ENCODE results near the gene DLST. TPM values are rescaled to one million over a fixed set of nuclear protein-coding genes. Genes with fewer than 3 reads are reported as not detected.

DLST gene
- total RNA-seq, 2 experiments from 2014 or later = 110 to 113 TPM

GRCh38 chr14:74852922-74853530 lies 28.7 kb upstream of the DLST start:
- POLR2A ChIA-PET = interaction anchor here (1.2 kb wide), 1 partner anchor 42 kb away, joined by 3 read pairs; no protein-coding TSS in a partner anchor
- CTCF ChIA-PET = interaction anchor here (1.1 to 17.3 kb wide), 5 partner anchors 8 to 244 kb away, joined by 3 to 528 read pairs (median 11); partner anchors contain the start of genes DLST and PROX2
- Mint-ChIP-seq H3K4me3 (no peak overlapping the region), H3K4me1 (ENCODE audit: low read depth) (peaks cover 15% of the 10 kb centered on the region), H3K36me3 (ENCODE audit: low read depth) (no peaks in the 10 kb centered on the region), H3K27ac (no peak overlapping the region), H3K9me3 (no peaks in the 10 kb centered on the region), H3K27me3 (no peaks in the 10 kb centered on the region)
- ATAC-seq (peak; percentile 28), DNase-seq (no peak)
- TF ChIP-seq CTCF (IDR thresholded peaks at IDR 0.05) = no peak
- intact Hi-C loops (cut with micrococcal nuclease) = no loop called here

- Mint-ChIP-seq H3K36me3 (ENCODE audit: low read depth) (no peaks in the 10 kb centered on the region), H3K27me3 (no peaks in the 10 kb centered on the region), H3K4me3 (no peak overlapping the region), H3K4me1 (ENCODE audit: low read depth) (peaks cover 15% of the 10 kb centered on the region), H3K27ac (no peak overlapping the region), H3K9me3 (no peaks in the 10 kb centered on the region)
- ChIA-PET POLR2A (interaction anchor here (1.2 kb wide), 1 partner anchor 43 kb away, joined by 3 read pairs; no protein-coding TSS in a partner anchor), CTCF (interaction anchor here (1.0 to 17.3 kb wide), 7 partner anchors 9 to 245 kb away, joined by 4 to 528 read pairs (median 6); partner anchors contain the start of genes DLST and PROX2)
- intact Hi-C loops (cut with micrococcal nuclease) = no loop called here
- TF ChIP-seq CTCF (IDR thresholded peaks at IDR 0.05) = no peak
- DNase-seq (no peak), ATAC-seq (no peak)
These were observed 28.1 kb upstream of the DLST start for GRCh38 chr14:74853581-74853980.

GRCh38 chr14:74855021-74855420 lies 26.7 kb upstream of the DLST start:
- no peak for TF ChIP-seq CTCF (IDR thresholded peaks at IDR 0.05)
- no peaks in the 10 kb centered on the region for H3K27me3 Mint-ChIP-seq
- no peaks in the 10 kb centered on the region for H3K36me3 Mint-ChIP-seq (ENCODE audit: low read depth)
- DNase-seq (no peak), ATAC-seq (no peak)
- intact Hi-C loops (cut with micrococcal nuclease) = no loop called here
- ChIA-PET POLR2A (interaction anchor here (0.7 to 1.5 kb wide), 3 partner anchors 9 to 57 kb away, joined by 3 to 5 read pairs (median 5); no protein-coding TSS in a partner anchor), CTCF (interaction anchor here (0.7 to 17.3 kb wide), 10 partner anchors 9 to 246 kb away, joined by 3 to 528 read pairs (median 6); partner anchors contain the start of genes DLST and PROX2)
- H3K27ac Mint-ChIP-seq = no peak overlapping the region
- H3K4me3 Mint-ChIP-seq = no peak overlapping the region
- H3K9me3 Mint-ChIP-seq = no peaks in the 10 kb centered on the region
- H3K4me1 Mint-ChIP-seq (ENCODE audit: low read depth) = peaks cover 15% of the 10 kb centered on the region

GRCh38 chr14:74855945-74856344 lies 25.8 kb upstream of the DLST start:
- ChIA-PET POLR2A (interaction anchor here (1.0 kb wide), 1 partner anchor 52 kb away, joined by 4 read pairs; no protein-coding TSS in a partner anchor), CTCF (interaction anchor here (0.9 to 17.3 kb wide), 11 partner anchors 8 to 232 kb away, joined by 3 to 528 read pairs (median 6); partner anchors contain the start of genes DLST and PROX2)
- intact Hi-C loops (cut with micrococcal nuclease) = no loop called here
- Mint-ChIP-seq H3K4me1 (ENCODE audit: low read depth) (peaks cover 18% of the 10 kb centered on the region), H3K9me3 (no peaks in the 10 kb centered on the region), H3K27me3 (no peaks in the 10 kb centered on the region), H3K36me3 (ENCODE audit: low read depth) (no peaks in the 10 kb centered on the region), H3K4me3 (no peak overlapping the region), H3K27ac (no peak overlapping the region)
- ATAC-seq (no peak), DNase-seq (no peak)
- TF ChIP-seq CTCF (IDR thresholded peaks at IDR 0.05) = no peak

GRCh38 chr14:74856366-74856765 lies 25.4 kb upstream of the DLST start:
- Mint-ChIP-seq H3K36me3 (ENCODE audit: low read depth) (no peaks in the 10 kb centered on the region), H3K4me3 (no peak overlapping the region), H3K9me3 (no peaks in the 10 kb centered on the region), H3K27me3 (no peaks in the 10 kb centered on the region), H3K4me1 (ENCODE audit: low read depth) (peaks cover 18% of the 10 kb centered on the region), H3K27ac (no peak overlapping the region)
- ChIA-PET POLR2A (interaction anchor here (1.0 kb wide), 1 partner anchor 52 kb away, joined by 4 read pairs; no protein-coding TSS in a partner anchor), CTCF (interaction anchor here (0.8 to 17.3 kb wide), 10 partner anchors 8 to 232 kb away, joined by 3 to 528 read pairs (median 7); partner anchors contain the start of genes DLST and PROX2)
- no peak for DNase-seq
- no peak for ATAC-seq
- TF ChIP-seq CTCF (IDR thresholded peaks at IDR 0.05) = no peak
- intact Hi-C loops (cut with micrococcal nuclease) = no loop called here
